H54 (cell line): ENCODE results near the gene ESAM.
A peak's percentile ranks its signal among the peaks of the same experiment; 100 is the strongest.

Experiments used
- DNase-seq: peaks from one replicate; pipeline ENCODE4 v3.0.0; 2011; ENCODE audit warnings: low spot score, mixed read lengths; ENCODE audit not compliant: insufficient read length
- FAIRE-seq: peaks from 3 replicates; lab custom pipeline; 2011; peaks lifted over from hg19 to GRCh38; lab: Jason Lieb, UNC
- POLR2A ChIP-seq: IDR thresholded peaks from 2 replicates; pipeline ENCODE4 v1.6.1; 2011; ENCODE audit warnings: low read depth, mild to moderate bottlenecking, low read length

Gene ESAM

DNA sequence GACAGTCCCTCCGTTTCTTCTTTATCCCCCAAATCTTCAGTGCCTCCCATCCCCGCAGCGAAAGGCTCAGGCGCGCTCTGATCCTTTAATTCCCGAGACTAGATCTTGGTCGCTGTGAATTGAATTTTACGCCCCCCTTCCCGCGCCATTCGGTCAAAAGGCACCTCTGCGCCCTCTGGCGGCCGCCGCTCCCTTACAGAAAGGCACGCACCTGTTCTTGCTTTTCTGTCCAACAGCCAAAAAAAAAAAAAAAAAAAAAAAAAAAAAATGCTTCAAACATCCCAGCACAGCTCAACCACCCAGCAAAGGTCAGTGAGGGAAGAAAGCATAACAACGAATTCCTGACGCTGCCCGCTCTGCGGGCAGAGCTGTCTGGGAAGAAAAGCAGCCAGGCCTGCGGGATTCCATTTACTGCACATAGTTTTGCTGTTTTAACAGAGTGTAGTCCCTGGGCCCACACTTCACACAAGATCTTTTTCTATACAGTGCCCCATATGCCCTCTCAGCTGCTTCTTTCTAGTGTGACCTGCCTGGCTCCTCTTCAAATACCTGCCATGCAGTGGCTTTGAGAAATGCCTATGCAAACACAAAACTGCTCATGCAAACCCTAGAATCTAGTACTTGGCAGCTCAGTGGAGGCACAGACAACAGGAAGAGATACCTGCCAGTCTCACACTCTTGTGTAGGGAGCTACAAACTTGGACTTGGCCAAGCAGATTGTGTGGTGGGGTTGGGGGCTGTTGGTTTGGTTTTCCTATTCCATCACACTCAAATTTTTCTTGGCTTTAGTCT is 1.3 kb upstream of the ESAM start:
- DNase-seq (peak; percentile 52), FAIRE-seq (peak; percentile 61)
- TF ChIP-seq POLR2A = no peak

DNA sequence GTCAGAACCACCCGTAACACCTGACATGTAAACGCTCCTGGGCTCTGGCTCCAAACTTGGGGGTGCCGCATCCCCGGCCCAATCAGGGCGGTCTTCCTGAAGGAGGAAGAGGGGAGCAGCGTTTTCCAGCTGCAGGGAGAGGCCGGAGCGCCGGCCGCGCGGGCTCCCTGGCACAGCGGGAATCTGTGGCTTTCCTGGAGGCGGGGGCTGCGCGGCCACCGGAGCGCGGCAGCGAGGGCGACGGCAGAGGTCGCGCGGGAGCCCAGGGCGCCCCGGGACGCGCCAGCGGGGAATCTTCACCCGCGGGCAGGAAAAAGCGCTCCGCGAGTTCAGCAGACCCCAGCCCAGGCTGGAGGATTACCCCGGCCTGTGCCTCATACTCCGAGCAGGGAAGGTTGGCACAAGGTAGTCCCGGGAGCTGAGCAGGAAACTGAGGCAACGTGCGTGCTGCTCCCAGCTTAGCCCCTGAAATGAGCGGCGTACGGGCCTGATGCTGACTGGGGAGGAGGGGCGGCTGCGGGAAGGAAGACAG is 600 bp upstream of the ESAM start:
- no peak for DNase-seq
- no peak for FAIRE-seq
- no peak for TF ChIP-seq POLR2A

DNA sequence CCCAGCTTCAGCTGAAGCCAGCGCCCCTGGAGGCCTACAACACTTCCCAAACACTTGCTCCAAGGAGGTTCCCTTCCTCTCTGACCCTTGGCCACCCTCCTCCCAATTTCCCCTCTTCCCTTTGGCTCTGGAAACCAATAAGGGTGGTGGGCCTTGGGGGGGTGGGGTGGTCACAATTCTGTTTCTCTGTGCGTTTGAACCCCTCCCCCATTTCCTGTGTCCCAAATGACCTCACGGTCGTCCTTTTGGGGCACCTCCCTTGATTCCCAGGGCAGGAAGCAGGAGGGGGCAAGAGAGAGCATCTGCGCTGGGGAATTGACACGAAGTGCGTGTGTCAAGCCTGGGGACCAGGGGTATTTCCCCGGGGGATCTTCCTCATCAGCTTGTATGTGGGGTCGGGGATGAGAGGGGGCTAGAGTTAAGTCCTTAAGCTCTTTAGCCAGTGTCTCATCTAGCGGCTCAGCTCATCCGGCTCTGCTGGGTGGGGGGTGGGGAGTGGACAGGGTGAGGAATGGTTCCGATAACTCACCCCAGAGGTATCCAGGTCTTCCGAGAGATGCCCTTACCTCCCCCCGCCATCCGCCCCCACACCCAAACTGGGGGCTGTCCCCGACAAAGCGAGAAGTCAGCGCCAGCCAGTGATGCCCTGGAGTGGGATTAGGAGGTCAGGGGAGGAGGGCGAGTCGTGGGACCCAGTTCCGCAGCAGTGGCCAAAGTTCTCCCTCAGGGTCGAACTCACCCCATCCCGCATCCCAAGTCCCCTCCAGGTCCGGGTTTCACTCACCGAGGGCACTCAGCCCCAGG is 587 bp downstream of the ESAM start:
- FAIRE-seq (no peak), DNase-seq (no peak)
- no peak for TF ChIP-seq POLR2A

DNA sequence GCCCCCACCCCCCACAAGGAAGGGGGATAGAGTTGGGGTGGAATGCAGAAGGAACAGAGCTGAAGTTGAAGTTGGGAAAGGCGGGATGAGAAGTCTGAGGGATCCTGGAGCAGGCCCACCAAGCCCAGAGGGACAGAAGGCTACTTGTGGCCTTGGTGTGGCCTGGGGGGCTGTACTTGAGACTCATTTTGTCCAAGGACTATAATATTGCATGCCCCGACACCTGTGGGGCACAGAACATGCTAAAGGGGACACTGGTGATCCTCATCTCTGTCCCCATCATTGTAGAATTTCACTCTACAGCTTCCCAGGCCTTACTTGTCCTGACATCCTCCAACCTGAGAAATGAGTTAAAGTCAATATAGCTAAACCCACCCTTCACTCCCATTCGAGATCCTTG is 1.3 kb downstream of the ESAM start:
- no peak for TF ChIP-seq POLR2A
- DNase-seq (no peak), FAIRE-seq (no peak)

DNA sequence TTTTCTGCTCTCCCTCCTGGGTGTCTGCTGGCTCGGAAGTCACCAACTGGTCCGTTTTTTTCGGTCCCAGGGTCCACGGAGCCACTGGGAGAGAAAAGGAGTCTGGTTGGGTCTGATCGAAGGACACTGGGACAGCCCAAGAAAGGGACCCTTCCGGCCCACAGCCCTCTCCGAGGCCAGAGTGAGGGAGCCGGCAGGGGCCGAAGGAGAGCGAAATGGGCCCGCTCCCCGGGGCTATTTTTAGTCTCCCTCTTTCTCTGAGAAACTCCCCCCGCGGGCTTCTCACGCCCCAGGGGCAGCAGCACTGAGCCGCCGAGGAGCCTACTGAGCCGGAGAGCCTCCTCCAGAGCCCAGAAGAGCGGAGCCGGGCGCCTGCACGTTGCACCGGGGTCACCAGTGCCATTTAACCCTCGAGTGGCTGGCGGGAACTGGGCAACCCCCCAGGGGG is 1.9 kb downstream of the ESAM start:
- FAIRE-seq (no peak), DNase-seq (no peak)
- TF ChIP-seq POLR2A = no peak

DNA sequence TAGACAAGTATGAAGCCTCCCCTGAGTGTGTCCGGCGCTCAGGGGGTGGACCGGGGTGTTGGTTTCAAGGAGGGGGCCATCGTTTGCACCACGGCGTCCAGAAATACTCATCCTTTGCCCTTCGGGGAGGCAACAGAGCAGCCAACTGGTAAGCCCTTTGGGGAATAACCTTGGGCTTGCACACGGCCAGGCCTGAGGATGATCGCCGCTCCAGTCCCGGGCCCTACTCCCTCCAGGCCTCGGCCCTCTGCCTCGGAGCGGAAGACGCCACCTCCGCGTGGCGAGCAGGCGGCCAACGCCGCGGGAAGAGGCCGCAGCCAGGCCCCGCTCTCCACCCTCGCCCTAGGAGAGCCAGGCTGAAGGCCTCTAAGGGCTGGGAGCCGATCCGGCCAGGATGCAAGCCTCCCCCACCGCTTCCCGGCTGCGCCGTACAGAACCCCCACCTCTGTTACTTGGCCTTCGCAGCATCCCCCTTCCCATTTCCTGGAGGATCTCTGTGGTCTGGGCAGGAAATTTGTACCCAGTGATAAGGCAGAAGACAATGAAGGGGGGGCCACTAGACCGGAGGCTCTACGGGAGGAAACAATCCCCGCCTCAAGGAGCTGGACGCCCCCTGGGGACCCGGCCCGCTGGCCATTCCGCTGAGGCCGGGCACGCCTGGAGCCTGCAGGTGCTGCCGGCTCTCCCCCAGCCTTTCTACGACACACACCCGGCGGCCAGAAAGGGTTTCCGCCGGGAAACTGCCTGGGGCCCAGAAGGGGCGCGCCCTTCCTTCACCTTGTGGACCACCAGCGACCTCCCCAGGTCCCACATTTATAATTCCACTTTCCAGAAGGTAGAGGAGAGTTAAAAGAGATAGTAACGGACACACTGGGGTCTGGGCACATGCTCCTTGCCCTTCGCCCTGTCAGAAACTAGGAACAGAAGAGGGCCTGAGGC is 2.6 kb downstream of the ESAM start:
- FAIRE-seq (no peak), DNase-seq (no peak)
- TF ChIP-seq POLR2A = no peak

DNA sequence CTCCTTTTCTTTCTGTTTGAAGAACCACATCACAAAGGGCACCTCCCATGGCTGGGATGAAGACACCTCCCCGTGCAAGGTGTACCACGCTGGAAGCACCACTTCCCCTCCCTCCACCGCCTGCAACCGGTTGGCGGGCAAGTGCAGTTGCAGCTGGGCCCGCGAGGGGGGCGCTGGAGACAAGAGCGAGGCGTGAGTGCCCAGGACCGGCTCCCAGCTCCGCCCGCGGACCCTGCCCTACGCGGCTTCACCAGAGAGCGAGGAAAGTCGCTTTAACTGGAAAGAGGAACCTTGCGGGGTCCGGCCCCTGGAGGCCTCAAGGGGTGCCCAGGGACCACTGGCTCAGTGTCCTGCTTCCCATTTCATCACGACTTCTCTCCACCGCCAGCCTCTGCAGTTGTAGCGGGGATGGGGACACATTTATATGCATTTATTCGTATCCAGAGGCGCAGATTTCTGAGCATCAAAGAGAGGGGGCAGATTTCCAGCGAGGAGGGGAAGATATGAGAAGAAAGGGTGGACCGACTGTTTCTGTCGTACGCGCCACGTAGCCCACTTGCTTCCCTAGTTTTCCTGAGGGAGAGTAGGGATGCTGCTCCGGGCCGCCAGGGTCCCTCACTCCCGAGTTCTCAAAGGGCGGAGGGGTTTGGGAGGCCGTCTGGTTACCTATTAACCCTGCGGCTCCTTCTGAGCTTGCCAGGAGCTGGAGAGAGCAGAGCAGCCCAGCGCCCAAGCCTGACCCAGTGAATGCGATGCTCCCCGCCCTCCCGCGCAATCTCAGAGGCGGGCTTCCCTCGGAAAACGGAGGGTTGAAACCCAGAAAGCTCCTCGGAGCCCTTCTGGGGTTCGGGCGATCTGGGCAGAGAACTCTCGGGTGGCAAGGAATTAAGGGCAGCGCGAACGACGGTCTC is 3.5 kb downstream of the ESAM start:
- no peak for FAIRE-seq
- no peak for DNase-seq
- TF ChIP-seq POLR2A = no peak

DNA sequence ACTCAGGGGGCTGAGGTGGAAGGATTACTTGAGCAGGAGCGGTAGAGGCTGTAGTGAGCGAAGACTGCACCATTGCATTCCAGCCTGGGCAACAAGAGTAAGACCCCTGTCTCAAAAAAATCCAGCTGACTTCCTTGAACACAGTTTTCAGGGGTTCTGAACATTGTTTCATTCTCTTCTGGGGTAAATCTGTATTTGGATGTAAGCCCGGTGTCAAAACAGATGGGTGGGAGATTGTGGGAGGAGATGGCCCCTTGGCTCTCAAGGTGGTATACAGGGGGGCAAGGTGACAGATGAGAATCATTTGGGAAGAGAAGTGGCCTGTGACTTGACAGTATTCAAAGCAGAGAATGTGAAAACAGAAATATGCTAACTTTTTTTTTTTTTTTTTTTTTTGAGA is 4.8 kb downstream of the ESAM start:
- FAIRE-seq = no peak
- TF ChIP-seq POLR2A = no peak
- no peak for DNase-seq

DNA sequence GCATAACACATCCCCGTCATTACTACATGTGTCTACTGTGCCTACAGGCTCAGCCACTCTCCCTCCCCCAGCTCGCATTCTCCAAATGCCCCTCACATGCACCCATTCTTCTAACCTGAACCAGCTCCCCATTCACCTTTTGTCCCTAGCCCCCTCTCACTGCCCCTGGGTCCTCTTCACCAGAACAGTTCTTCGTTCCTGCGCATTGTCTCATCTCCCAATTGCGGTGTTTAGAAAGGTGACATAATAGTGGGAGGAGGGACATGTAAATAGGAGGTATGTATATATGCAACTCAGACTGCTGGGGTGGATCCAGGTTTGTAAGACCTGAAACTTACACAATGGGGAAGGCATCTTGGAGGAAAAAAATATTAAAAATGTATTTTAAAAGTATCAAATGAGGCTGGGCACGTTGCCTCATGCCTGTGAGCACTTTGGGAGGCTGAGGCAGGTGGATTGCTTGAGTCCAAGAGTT is 5.3 kb downstream of the ESAM start:
- no peak for TF ChIP-seq POLR2A
- no peak for DNase-seq
- FAIRE-seq = no peak

DNA sequence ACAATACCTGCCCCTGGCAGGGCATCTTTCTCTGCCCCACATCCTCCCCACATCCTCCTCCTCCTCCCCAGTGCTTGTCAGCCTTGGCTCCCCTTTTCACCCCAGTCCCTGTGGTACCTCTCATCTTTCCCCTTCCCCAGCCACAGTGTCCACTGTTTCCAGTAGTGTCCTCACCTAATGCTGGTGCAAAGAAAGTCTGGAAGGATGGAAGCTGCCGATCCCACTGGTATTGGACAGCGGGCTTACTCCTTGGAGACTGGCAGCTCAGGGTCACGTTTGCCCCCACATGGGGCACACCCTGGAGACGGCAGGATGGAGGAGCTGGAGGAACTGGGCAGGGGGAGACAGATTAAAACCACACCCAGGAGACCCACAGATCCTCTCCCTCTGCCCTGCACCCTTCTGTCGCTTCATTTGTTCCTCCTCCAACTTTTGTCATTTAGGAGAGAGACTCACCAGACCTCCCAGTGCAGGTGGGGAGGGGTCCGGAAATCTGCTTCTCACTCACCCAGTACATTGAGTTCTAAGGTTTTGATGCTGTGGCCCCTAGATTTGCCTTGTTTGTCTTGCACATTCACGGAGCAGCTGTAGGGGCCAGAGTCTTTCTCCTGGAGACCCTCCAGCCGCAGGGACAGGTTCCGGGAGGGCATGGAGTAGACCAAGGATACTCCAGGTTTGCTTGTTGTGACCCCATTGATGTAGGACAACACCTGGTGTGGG is 5.9 kb downstream of the ESAM start:
- no peak for TF ChIP-seq POLR2A
- FAIRE-seq (no peak), DNase-seq (no peak)

DNA sequence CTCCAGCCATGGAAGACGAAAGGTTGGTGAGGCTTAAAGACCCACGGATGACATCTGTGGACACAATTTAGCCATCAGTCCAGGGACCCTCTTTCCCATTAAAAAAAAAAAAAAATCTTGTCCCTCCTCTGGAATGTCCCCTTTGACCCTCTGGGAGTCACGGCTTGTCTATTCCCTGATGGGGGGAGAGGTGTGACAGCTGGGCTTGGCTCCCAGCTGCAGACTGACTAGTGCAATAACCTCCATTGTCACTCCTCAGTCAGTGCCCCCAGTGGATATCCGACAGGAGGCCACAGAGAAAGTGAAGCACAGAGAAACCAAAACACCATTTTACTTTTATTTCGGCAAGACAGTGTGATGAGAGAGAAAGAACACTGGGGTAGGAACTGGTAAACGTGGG is 7.4 kb downstream of the ESAM start:
- no peak for TF ChIP-seq POLR2A
- no peak for DNase-seq
- FAIRE-seq = no peak

DNA sequence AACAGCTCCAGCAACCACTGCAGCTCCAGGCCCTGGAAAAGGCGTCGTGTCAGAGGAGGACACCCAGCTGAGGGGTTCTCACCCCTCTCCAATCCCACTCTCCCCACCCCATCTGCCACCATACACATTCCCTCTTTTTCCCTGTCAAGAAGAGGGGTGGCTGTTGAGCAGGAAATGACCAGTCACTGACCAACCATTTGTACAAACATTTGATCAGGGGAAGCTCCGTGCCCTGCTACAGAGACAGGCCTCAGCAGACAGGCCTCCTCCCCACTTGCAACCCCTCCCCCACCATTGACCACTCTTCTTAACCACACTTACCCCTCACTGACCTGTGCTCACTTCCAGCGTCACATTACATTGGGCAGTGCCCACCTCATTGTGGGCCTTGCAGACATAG is 7.8 kb downstream of the ESAM start:
- no peak for TF ChIP-seq POLR2A
- DNase-seq (peak; percentile 47), FAIRE-seq (peak; percentile 43)
